NCI-H1694 (cell line): Measurements from ENCODE around the gene RNF123.
"Not testable (repeated sequence)": the region's sequence is repeated elsewhere in the genome, so short reads cannot be mapped to it uniquely, and the experiment has no call there.

Experiments used
- DNase-seq: peaks from one replicate; lab custom pipeline; 2025; lab: John Stamatoyannopoulos, UW

Gene RNF123

DNA sequence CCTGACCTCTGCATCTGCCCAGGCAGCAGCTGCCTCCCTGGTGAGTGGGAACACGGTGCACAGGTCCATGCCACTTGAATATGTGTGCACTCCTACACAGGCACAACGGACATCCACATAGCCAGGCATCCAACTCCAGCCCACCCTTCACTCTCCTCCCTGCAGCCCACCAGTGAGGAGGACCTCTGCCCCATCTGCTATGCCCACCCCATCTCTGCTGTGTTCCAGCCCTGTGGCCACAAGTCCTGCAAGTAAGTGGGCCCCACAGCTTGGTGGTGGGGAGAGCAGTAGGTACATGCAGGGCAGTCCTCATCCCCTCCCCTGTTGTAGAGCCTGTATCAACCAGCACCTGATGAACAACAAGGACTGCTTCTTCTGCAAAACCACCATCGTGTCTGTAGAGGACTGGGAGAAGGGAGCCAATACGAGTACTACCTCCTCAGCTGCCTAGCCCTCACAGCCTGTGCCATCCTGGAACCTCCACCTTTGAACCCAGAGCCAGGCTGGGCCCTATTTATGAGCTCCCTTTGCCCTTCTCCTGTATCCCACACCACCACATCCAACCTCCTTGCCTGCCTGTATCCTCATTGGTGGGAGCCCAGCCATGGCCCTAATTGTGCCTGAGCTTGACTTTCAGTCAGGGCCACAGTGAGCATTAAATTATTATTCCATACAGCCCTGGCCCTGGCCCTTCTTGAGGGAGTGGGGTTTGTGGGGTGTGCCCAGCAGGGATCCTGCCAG lies 31.7 kb downstream of the RNF123 start:
- no peak for DNase-seq

- no peak for DNase-seq
Observed at GRCh38 chr3:49721596-49721895, 32.2 kb downstream of the RNF123 start.

DNA sequence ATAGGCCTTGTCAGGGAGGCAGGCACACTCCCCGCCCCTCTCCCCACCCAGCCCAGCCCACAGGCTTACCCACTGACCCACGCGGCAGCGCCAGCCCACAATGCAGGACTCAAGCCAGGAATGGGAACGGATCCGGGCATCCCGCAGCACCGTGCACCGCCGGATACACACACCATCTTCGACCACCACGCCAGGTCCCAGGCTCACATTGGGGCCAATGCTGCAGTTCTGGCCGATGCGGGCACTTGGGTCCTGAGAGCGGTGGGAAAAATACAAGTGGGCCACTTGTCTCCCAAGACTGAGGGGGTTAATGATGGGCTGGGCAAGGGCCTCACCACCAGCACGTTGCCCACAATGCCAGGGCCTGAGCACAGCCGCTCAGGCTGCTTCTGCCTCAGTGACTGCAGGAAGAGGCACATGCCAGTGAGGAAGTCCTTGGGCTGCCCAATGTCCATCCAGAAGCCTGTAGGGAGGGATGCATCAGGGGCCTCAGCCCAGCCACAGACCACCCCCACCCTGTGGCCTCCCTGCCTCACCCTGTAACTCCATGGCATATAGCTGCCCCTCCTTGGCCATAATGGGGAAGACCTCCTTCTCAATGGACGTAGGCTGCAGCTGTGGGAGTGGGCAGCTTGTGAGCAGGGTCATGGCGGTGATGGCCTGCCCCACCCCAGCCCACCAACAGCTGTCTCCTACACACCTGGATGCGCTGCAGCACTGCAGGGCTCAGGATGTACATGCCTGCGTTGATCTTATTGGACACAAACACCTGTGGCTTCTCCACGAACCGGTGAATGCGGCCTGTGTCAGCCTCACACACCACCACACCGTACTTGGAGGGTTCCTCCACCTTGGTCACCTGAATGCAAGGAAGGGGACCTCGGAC lies 32.8 kb downstream of the RNF123 start:
- no peak for DNase-seq

GRCh38 chr3:49722896-49723295 lies 33.5 kb downstream of the RNF123 start:
- DNase-seq = no peak

DNA sequence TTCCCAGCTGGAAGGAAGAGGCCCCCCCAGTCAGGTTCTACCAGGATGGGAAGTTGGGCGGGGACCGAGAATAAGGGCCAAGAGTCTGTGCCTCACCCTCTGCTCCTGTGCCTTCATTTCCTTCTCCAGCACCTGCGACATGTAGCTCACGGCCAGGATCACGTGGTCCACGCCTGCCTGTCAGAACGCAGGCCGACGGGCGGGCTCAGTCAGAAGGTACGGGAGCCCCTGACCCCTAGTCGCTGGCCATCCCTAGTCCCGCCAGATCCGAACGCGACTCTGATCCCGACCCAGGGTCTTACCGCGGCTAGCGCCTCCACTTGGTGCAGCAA lies 33.9 kb downstream of the RNF123 start:
- no peak for DNase-seq

DNA sequence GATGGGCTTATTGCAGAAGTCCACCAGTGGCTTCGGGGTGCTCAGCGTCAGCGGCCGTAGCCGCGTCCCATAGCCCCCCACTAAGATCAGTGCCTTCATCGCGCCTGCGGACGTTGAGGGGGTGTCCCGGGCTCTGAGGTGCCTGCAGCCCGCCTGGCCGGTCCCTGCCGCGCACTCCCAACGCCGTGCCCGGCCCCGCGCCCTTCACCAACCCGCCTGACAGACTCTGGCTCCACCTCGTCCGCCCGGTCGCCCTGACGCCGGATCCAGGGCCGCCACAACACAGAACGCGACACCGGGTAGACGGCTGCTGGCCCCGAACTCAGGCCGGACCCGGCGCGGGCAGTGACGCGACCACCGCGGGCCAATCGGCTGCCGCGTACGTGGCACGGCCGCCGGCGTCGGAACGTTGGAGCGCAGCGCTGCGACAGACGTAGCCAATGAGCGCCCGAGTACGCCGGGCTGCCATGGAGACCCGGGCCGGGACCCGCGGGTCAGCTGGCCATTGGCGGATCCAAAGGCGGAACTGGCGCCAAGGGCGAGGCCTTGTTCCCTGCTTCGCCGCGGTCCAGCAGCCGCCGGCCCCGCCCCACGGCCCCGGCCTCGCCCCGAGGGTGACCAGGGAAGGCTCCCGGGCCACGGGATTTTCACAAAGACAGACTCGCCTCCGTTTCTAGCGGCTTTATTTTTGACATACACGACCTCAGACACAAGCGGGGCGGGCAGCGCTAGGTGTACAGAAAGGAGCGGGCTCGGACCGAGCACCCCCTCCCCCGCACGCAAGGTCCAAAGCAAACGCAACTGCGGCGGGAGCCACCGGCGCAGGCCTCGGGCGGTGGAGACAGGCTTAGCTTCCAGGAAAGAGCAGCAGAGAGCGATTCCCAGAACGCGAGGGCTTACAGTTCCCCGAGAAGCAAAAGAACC lies 34.5 kb downstream of the RNF123 start, which contains the start of gene GMPPB:
GMPPB (minus strand) TSS at position 324 of the 924 bp plus-strand sequence; CDS start at position 99, 225 bp downstream.
- DNase-seq = peak; percentile 41

GRCh38 chr3:49724586-49724985 lies 35.2 kb downstream of the RNF123 start:
- no peak for DNase-seq

DNA sequence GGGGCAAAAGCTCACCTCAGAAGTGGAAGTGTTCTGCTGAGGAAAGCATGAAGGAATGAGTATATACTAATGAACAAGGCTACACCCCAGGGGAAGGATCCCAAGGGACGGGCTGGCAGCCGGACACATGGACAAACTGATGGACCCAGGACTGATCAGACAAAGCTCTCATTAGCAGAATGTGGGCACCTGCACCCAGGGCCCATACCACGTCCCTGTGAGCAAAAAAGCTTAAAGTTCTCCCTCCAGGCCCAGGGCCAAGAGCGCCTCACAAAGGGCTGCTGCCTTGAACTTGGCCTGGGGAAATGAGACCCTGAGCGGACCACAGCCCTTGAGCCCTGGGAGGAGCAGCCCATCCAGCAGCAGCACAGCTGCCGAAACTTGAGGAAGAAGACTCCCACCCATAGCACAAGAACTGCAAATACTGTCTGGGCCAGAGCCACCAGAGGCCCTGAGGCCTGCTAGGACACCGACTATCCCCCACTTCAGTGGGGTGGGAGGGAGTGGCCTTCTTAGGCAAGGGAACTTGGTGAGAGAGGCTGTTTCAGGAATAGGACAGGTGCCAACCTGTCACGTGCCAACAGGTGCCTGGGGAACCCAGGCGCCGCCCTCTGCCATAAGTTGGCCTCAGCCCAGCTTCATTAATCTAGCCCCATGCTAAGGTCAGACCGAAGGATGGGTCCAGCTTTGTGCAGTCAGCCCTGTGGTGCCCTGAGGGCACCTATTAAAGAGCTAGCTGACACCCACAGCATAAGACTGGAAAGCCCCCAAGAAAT lies 36.7 kb downstream of the RNF123 start:
- no peak for DNase-seq

DNA sequence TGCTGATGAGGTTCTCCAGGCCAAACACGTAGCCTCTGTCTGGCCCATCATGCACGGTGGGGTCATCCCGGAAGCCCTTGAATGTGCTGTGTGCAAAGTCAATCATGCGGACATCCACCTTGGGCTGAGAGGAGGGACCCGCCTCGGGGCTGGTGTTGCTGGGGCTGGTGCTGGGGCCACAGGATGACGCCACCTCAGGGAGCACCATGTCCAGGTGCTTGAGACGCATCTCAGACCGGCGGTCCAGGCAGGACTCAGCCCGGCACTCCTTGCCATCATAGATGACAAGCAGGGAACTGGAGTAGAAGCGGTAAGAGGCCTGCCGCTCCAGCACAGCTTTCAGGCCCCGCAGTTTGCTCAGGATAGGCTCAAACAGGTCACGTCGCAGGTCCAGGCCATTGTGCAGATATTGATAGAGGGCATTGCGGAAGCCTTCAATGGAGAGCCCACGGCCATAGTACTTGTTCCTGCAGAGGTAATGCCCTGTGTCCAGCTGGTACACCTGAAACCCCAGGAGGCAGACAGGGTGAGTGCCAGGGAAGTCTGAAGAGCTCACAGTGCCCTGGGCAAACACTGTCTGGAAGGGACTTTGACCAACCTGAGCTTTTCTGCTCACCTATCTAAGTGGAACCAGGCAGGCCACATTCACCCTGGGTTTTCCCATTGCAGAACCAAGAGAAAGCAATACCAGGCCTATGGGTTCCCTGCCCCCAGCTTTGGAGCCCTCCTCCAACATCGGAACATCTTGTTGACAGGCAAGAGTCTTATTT lies 38.0 kb downstream of the RNF123 start:
- no peak for DNase-seq

DNA sequence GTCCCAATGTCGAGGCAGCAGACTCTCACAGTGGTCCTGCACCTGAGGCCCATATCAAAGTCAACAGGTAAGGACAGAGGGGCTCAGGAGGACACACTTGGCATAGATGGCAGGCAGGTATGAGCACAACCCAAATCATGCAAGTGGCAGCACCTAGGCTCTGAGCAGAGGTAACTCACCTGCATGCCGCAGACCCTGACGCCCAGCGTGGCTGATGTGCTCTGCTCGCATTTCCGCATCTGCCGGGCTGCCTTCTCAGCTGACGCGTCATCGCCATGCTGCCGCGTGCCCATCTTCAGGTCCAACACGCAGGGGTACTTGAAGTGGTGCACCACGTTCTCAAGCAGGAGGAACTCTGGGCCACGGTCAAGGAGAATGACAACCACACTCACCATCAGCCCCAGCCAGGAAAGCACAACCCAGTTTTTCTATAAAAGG lies 38.6 kb downstream of the RNF123 start:
- DNase-seq = no peak

DNA sequence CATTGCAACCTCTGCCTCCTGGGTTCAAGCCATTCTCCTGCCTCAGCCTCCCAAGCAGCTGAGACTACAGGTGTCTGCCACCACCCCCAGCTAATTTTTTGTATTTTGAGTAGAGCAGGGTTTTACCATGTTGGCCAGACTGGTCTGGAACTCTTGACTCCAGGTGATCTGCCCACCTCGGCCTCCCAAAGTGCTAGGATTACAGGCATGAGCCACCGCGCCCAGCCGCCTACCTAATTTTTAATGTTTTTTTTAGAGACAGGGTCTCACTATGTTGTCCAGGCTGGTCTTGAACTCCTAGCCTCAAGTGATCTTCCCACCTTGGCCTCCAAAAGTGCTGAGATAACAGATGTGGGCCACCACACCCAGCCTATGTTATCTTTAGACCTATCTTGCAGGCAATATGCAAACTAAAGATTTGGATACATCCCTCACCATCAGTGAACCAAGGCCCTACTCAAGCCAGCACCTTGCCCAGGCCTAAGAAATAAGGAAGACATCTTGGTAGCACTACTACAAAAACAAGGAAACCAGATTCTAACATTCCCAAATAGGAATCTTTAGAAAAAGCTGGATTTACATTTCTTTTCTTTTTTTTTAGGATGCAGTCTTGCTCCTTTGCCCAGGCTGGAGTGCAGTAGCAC lies 40.7 kb downstream of the RNF123 start:
- DNase-seq = no peak

- DNase-seq = no peak
Observed at GRCh38 chr3:49732597-49732996, 43.2 kb downstream of the RNF123 start.

GRCh38 chr3:49733551-49733950 lies 44.2 kb downstream of the RNF123 start:
- no peak for DNase-seq

DNA sequence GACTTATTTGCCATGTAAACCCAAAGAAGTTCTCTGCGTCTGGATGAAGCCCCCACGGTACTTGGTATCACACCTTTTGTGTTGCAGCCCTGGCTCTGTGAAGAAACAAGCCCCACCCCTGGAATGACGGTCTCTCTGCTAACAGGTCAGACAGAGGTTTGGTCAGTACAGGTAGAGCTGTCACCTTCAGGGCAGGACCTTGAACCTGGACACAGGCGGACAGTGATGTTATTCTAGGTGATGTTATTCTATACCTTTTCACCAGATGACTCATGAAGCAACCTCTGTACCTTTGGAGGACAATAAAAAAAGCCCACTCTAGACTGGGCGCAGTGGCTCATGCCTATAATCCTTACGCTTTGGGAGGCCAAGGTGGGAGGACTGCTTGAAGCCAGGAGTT lies 45.4 kb downstream of the RNF123 start:
- no peak for DNase-seq

- no peak for DNase-seq
Observed at GRCh38 chr3:49738067-49738713, 48.8 kb downstream of the RNF123 start.

DNA sequence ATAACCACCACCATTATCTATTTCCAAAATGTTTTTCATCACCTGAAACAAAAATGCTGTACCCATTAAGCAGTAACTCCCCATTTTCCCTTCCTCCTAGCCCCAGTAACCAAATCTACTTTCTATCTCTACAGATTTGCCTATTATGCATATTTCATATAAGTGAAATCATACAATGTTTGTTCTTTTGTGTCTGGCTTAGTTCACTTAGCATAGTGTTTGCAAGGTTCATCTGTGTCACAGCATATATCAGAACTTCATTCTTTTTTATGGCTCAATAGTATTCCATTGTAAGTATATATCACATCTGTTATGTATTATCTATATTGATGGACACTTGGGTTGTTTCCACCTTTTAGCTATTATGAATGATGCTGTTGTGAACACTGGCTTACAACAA lies 51.1 kb downstream of the RNF123 start:
- DNase-seq = no peak

DNA sequence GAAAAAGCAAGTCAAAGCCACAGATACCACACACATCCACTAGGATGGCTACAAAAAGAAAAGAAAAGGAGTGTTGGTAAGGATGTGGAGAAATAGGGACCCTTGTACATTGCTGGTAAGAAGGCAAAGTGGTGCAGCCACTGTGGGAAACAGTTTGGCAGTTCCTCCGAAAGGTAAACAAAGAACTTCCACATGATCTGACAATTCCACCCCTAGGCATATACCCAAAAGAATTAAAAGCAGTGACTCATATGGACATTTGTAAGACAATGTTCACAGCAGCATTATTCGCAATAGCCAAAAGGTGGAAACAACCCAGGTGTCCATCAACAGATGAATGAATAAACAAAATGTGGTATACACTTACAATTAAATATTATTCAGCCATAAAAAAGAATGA lies 56.6 kb downstream of the RNF123 start:
- DNase-seq = no peak

DNA sequence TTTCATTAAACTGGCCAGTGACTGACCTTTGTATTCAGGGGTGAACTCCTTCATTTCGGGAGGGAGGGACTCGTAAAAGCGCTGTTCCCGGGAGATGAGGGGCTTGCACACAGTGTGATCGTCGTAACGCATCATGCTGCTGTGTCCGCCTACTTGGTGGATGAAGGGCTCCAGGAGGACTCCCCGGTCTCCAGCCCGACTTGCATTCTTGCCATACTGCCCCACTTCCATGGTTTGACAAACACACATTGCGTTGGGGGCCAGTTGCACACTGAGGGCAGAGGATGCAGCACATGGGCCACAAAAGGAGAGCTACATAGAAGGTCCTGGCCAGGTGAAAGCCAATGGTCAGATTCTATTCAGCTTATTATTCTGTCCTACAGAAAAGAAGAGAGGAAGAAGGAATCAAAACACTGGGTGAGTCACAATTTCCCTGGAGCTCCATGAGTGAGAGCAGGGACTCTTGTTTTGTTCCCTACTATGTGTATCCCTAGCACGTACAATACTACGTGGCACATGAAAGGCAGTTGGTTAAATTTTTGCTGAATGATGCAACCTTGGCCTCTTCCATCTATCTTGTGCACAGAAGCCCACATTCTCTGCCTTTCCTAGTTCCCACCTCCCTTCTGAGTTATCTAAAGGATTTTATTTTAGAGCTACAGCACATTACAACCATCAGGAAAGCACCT lies 58.6 kb downstream of the RNF123 start:
- no peak for DNase-seq

DNA sequence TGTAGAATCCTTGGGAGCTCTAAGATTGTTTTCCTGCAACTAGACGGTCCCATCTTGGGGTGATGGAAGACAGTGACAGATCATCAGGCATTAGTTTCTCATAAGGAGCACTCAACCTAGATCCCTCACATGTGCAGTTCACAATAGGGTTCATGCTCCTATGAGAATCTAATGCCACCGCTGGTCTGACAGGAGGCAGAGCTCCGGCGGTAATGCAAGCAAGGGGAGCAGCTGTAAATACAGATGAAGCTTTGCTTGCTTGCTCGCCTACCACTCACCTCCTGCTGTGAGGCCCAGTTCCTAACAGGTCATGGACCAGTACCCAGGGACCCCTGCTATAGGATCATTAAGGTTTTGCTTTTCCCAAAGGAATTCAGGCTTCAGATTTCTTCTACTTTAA lies 59.5 kb downstream of the RNF123 start:
- DNase-seq = not testable (repeated sequence)
